Astrocyte of the spinal cord (primary cell): ENCODE results near the gene ATP2A1.

ENCODE experiments used
- DNase-seq: peaks from one replicate; pipeline ENCODE4 v3.0.0; 2011; ENCODE audit warnings: low read depth, low spot score
- H3K4me3 ChIP-seq: 2 replicates; pipeline ENCODE4 v1.5.1; 2011; ENCODE audit warnings: low read depth, mild to moderate bottlenecking, low read length, moderate library complexity
- in situ Hi-C: cut with HindIII; loops from 2 replicates; pipeline ENCODE4 v1.10.0; 2017; ENCODE audit warnings: low sequenced_read_pairs
- TF ChIP-seq, protein P1 (sequence below): IDR thresholded peaks from 2 replicates; pipeline ENCODE4 v1.5.1; 2012; ENCODE audit warnings: low read depth, mild to moderate bottlenecking, low read length, inconsistent platforms

The ATP2A1 gene

DNA sequence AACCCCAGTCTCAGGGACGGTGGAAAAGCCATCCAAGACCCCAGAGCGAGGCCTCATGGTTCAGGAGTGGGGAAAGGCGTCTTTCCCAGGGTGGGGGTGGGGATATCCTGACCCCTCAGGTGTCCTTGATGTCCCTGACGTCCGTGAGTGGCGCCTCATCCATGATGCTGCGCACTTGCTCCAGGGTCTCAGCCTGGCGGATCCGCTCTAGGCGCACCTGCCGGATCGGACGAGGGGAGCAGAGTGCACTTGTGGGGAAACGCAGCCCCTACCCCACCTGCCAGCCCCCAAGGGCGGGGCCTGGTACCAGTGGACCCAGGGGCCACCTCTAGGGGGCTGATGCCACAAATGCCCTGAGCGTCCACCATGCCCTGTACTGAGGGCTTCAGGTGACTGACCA is 26.5 kb downstream of the ATP2A1 start:
- in situ Hi-C loops: no loop called here
- TF ChIP-seq, protein P1, sequence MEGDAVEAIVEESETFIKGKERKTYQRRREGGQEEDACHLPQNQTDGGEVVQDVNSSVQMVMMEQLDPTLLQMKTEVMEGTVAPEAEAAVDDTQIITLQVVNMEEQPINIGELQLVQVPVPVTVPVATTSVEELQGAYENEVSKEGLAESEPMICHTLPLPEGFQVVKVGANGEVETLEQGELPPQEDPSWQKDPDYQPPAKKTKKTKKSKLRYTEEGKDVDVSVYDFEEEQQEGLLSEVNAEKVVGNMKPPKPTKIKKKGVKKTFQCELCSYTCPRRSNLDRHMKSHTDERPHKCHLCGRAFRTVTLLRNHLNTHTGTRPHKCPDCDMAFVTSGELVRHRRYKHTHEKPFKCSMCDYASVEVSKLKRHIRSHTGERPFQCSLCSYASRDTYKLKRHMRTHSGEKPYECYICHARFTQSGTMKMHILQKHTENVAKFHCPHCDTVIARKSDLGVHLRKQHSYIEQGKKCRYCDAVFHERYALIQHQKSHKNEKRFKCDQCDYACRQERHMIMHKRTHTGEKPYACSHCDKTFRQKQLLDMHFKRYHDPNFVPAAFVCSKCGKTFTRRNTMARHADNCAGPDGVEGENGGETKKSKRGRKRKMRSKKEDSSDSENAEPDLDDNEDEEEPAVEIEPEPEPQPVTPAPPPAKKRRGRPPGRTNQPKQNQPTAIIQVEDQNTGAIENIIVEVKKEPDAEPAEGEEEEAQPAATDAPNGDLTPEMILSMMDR: no peak
- H3K4me3 ChIP-seq: no peak overlapping the region
- DNase-seq: no peak

DNA sequence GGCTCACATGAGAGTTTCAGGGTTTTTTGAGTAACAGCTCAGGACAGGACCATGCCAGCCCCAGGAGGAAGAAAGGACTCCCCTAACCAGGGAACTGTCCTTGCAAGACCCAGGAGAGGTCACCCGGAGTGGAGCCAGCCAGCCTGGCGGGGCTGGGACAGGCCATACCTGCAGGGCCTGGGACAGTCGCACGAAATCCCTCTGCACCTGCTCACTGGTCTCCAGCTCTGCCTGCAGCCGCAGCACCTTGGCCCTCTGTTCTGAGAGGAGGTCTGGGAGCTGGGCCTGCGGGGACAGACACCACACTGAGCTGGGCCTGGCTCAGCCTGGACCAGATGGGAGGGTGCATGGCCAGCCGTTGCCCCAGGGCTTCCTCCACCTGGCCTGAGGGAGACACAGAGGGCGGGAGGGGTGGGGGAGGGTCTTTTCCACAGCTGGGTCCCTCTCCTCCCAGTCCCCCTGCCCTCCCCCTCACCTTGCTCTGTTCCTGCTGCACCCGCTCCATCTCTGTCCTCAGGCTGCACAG is 27.0 kb downstream of the ATP2A1 start:
- in situ Hi-C loops: no loop called here
- TF ChIP-seq, protein P1: no peak
- no peak for DNase-seq
- H3K4me3 ChIP-seq: no peak overlapping the region

DNA sequence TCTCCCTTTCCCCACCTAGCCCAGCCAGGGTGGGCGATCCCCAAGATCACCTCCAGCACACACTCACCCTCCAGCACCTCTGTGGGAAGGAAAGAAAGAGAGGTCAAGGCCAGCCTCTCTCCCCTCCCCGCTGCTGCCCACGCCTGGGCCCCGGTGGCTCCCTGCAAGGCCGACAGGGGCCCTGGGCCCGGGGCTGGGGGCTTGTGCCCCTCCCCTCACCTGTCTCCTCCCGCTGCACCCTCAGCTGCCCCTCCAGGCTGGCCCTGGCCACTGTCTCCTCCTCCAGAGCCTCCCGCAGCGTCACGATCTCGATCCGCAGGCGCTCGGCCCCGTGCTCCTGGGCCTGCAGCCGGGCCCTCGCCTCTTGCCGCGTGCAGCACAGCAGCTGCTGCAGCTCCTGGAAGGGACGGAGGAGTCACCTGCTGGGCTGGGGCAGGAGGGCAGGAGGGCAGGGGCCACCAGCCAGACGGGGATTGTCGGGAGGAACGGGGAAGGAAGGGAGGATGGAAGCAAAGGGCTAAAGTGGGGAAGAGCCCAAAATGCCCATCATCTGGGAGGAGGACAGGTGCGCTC is 27.6 kb downstream of the ATP2A1 start:
- in situ Hi-C loops: no loop called here

DNA sequence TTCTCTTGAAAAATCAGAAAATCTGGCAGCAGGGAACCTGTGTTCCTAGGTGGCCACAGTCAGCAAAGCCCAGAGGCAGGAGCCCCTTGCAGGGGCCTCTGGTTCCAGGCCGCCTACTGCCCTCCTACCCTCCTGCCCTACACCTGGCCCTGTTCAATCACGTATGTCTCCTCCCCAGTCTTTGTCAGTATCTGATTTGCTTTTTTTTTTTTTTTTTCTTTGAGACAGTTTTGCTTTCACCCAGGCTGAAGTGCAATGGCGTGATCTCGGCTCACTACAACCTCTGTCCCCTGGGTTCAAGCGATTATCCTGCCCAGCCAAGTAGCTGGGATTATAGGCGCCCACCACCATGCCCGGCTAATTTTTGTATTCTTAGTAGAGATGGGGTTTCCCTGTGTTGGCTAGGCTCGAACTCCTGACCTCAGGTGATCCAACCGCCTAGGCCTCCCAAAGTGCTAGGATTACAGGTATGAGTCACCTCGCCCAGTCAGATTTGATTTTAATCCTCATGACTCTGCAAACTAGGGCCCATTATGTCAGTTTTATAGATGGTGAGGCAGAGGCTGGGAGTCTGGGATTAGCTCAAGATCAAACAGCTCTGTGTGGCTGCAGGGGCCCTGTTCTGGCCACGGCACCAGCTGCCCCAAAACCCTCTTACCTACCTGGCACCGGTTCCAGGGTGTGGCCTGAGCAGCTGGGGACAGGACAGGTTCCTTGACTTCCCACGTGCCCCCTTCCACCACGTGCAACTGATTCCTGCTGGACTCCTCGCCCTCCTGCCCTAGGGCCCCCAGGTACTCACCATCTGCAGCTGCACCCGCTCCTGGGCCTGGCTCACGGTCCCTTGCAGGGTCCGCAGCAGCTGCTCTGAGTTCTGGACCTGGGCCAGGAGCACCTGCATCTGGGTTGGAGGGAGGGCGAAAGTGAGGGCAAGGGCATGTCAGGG is 32.1 kb downstream of the ATP2A1 start:
- TF ChIP-seq, protein P1: no peak
- in situ Hi-C loops: no loop called here
- DNase-seq: no peak
- no peak overlapping the region for H3K4me3 ChIP-seq

More for the DNA sequence above, 27.6 kb downstream of the ATP2A1 start:
- no peak for DNase-seq
- H3K4me3 ChIP-seq: no peak overlapping the region
- TF ChIP-seq, protein P1: no peak

DNA sequence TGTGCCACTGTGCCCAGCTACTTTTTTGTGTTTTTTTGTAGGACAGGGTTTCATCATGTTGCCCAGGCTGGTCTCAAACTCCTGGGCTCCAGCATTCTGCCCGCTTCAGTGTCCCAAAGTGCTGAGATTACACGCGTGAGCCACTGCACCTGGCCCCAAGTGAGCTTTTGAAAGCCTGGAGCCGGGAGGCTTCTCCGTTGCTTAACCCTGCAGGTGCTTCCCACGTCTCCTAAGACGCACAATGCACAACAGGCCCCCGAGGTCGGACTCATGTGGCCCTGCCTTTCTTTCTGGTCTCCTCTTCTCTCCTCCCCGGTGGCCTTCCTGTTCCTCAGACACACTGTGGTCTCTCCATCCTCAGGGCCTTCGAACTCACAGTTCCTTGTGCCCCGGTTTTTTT is 34.3 kb downstream of the ATP2A1 start:
- no peak overlapping the region for H3K4me3 ChIP-seq
- in situ Hi-C loops: no loop called here
- no peak for DNase-seq
- TF ChIP-seq, protein P1: no peak

DNA sequence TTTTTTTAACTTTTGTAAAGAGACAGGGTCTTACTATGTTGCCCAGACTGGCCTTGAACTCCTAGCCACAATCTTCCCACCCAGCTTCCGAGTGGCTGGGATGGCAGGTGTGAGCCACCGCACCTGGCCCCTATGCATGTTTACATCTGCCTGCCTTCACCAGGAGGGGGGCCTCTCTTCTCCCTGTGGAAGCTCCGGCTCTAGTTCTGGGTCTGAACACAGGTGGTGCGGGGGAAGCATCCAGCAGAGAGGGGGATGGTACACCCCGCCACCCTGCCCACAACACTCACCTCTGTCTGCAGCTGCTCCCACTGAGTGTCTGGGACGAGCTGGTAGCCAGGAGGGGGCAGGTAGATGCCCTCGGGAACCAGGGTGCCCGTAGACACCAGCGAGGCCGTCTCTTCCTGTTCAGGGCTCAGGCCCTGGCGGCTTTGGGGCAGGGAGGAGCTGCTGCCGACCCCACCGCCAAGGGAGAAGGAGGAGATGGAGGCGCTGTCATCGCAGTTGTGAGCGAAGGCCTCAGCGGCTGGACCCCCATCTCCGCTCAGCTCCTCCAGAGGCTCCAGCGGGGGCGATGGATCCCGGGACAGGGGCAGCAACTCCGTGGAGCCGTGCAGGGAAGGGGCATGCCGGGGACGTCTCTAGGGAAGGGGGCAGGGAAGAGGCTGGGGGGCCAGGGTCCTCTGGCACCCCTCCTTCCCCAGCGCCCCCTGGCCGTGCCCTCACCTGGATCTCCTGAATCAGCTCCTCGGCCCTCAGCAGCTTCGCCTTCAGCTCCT is 35.8 kb downstream of the ATP2A1 start:
- in situ Hi-C loops: no loop called here
- no peak for DNase-seq
- TF ChIP-seq, protein P1: no peak
- H3K4me3 ChIP-seq: no peak overlapping the region
